Coronary artery (tissue), 2 donors: ENCODE results near the gene ZFP42.

Source experiments
- DNase-seq: peaks from one replicate; pipeline ENCODE4 v3.0.0-alpha.2; 2017; ENCODE audit warnings: low spot score
- H3K27ac ChIP-seq, 2 donors: fragments of 200-600 bp; sonication (generic); one replicate each; pipeline ENCODE4 v1.5.1; 2016 to 2019
- H3K4me3 ChIP-seq: fragments of 200-600 bp; sonication (generic); 2 replicates; pipeline ENCODE4 v1.5.1; 2016; ENCODE audit warnings: mild to moderate bottlenecking, moderate library complexity
- TF ChIP-seq, protein P1 (sequence below): fragments of 200-600 bp; sonication (generic); IDR thresholded peaks from one replicate; pipeline ENCODE4 v1.5.1; 2019; ENCODE audit warnings: antibody characterized with exemption

The ZFP42 gene

DNA sequence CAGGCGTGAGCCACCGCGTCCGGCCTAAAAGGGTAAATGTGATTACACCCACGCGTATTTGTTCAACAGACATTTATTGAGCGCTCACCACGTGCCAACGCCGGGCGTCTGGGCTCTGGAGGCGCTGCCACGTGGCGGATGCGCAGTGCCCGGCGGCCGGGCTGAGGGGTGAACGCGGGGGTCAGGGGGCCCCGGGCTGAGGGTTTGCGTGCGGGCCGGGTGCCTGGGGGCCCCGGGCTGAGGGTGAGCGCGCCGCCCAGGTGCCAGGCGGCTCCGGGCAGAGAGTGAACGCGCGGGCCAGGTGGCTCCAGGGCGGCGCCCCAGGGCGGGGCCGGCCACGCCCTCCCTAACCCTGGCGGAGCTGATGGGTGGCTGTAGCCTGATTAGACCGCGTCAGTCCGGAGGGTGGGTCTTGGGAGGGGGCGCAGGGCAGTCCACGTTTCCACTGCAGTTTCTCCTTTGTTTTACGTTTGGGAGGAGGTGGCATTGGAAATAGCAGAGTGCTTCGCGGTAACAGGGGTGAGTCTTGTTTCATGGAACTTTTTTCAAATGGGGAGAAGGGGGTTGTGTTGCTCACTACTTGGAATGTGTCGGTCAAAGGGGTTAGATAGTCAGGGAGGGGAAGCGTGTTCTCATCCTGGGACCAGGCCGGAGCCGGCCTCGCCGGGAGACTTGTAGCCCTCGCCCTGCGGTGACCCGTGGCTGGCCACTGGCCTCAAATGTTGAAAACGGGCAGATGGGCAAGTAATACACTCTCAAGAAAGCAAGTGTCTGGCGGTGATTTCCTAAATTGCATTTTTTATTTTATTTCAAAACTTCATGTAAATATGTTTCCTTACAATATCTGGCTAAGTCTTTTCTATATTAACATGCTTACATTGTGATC, at the start of gene ZFP42:
Gene ZFP42, plus strand, starts transcription at position 450 of the 886 bp plus-strand sequence. CDS start 7,037 bp downstream, outside the sequence.
- H3K4me3 ChIP-seq = no peak within 1 kb of the TSS
- H3K27ac ChIP-seq = no peak within 1 kb of the TSS
- TF ChIP-seq, protein P1, sequence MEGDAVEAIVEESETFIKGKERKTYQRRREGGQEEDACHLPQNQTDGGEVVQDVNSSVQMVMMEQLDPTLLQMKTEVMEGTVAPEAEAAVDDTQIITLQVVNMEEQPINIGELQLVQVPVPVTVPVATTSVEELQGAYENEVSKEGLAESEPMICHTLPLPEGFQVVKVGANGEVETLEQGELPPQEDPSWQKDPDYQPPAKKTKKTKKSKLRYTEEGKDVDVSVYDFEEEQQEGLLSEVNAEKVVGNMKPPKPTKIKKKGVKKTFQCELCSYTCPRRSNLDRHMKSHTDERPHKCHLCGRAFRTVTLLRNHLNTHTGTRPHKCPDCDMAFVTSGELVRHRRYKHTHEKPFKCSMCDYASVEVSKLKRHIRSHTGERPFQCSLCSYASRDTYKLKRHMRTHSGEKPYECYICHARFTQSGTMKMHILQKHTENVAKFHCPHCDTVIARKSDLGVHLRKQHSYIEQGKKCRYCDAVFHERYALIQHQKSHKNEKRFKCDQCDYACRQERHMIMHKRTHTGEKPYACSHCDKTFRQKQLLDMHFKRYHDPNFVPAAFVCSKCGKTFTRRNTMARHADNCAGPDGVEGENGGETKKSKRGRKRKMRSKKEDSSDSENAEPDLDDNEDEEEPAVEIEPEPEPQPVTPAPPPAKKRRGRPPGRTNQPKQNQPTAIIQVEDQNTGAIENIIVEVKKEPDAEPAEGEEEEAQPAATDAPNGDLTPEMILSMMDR = no peak
- no peak for DNase-seq

DNA sequence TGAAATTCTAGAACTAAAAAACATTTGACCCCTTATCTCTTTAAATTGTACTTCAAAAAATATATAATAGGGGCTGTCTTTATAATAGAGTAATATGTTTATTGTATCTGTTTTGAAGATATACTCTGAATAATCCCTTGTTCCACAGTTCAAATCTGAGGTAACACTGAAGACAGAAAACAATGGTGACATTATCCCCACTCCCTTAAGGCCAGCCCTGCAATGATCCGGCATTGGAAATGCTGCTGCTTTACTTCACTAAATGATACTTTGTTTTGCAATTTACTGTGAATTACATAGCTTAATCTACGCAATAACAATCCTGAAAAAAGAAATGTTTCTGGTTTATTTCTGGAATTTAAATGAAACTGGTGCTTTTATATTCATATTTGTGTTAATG, 34.4 kb upstream of the ZFP42 start:
- Histone ChIP-seq H3K4me3 (no peak overlapping the region), H3K27ac (no peak overlapping the region)
- no peak for DNase-seq
- TF ChIP-seq, protein P1 = no peak

DNA sequence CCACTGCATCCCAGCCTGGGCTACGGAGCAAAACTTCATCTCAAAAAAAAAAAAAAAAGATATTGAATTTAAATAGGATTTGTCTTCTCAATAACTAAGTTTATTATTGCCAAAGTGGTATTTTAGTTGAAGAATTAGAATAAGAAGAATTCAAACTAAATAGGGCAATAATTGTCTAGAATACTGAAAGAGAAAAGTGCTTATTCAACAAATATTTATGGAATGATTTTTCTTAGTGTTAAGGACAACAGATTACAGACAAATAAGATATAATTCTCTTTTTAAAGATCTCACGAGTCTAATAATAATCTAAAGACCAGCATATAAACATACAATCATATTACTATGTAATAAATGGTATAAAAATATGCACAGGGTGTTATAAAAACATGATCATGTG, 33.6 kb upstream of the ZFP42 start:
- TF ChIP-seq, protein P1 = no peak
- no peak for DNase-seq
- H3K4me3 ChIP-seq = no peak overlapping the region
- H3K27ac ChIP-seq = no peak overlapping the region

DNA sequence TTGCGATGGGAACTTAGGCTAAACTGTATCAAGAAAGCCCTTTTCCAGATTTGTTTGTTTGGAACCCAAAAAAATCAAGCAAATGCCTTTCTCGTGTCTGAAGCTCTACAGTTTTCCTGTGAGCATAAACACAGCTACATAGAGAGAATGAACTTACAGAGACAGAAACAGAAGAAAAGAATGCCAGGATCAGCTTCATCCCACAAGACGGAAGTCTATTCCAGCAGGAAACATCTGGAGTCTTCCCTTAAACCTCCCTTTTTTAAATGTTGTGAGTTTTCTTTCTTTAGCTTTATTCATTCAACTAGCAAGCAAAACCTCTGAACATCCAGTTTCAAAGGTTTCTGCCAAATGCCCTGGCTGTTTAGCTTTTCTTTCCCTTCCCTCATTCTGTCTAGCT, 32.6 kb upstream of the ZFP42 start:
- TF ChIP-seq, protein P1 = no peak
- H3K4me3 ChIP-seq = peak overlapping the region; percentile 4
- DNase-seq = no peak
- no peak overlapping the region for H3K27ac ChIP-seq

DNA sequence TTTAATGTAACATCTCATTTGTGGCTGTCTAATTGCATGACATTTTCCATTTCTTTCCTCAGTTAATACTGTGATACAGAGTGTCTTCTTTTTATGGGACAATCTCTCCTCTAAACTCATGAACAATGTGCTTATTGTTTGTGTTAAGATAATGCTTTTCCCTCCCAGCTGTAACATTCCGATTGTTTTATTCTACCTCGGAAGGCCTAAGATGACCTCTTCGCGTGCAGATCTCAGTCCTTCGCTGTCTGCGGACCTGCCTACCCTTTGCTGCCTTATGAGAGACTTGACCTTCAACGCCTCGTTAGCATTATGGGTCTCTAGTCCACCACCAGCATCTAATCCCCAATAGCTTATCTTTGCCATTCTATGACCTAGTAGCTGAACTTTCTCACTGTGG, 29.8 kb upstream of the ZFP42 start:
- H3K27ac ChIP-seq = no peak overlapping the region
- H3K4me3 ChIP-seq = no peak overlapping the region
- TF ChIP-seq, protein P1 = no peak
- no peak for DNase-seq

DNA sequence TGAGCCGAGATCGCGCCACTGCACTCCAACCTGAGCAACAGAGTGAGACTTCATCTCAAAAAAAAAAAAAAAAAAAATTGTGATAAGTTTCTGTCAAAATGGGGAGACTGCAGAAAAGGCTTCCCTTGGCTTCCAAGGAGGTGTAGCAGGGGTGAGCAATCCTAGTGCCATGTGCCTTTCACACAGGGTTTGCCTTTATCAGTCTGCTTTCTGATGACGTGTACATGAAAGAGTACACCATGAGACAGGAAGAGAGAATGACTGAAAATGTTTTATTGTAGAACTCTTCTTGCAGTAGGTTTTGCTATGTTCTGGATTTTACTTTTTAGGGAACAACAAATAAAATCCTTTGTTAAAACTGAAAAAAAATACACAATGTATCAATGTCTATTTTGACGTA, 23.4 kb upstream of the ZFP42 start:
- Histone ChIP-seq H3K4me3 (no peak overlapping the region), H3K27ac (no peak overlapping the region)
- TF ChIP-seq, protein P1 = no peak
- no peak for DNase-seq

DNA sequence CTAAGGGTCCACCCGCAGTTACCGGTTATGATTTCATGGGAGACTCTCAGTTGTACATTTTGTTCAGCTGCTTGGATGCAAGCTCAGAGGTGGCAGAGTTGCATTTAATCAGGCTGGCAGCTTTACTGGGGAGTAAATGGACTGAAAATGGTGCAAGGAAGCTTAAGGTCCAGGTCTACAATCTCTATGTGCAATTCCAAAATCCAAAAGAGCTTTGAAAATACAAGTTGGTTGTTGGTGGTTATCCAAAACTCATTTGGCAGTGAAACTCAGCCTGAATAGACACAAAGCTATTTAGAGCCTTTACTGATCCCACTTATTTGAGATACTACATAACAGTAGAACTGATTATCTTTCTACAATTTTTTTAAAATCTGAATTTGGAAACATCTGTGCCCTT, 11.8 kb upstream of the ZFP42 start:
- Histone ChIP-seq H3K4me3 (no peak overlapping the region), H3K27ac (no peak overlapping the region)
- DNase-seq = no peak
- TF ChIP-seq, protein P1 = no peak
